HEK293 (cell line): ENCODE results near the gene PSMF1.

Source experiments
- CTCF ChIA-PET: fragments of 350-600 bp; formaldehyde crosslinking; extraction: SDS; loops from one replicate; lab custom pipeline; 2021; ENCODE audit warnings: antibody characterized with exemption; lab: Yijun Ruan, JAX
- POLR2A ChIA-PET: fragments of 300-600 bp; formaldehyde crosslinking; extraction: SDS; loops from one replicate; lab custom pipeline; 2020; ENCODE audit warnings: antibody characterized with exemption, inconsistent platforms; lab: Yijun Ruan, JAX
- H3K27ac ChIP-seq: fragments of 200-500 bp; sonication (Bioruptor generic); 2 replicates; pipeline ENCODE4 v1.5.1; 2014; ENCODE audit warnings: low read depth, low read length, control low read depth, inconsistent platforms; ENCODE audit errors: extremely low read depth
- H3K36me3 ChIP-seq, 2 experiments: fragments of 200-500 bp in 1 of 2; sonication (Bioruptor generic) in 1 of 2; 1 replicate in 1 of 2; 2 replicates in 1 of 2; pipeline ENCODE4 v1.5.1; 2014 to 2017; ENCODE audit warnings: inconsistent platforms in 2 of 2, low read length in 2 of 2; ENCODE audit not compliant: control insufficient read depth in 2 of 2, insufficient read depth in 1 of 2
- H3K4me1 ChIP-seq: fragments of 200-500 bp; sonication (Bioruptor generic); 2 replicates; pipeline ENCODE4 v1.5.1; 2014; ENCODE audit warnings: mild to moderate bottlenecking, low read length, inconsistent platforms; ENCODE audit not compliant: control insufficient read depth, insufficient read depth
- H3K4me3 ChIP-seq: 2 replicates; pipeline ENCODE4 v1.5.1; 2011; ENCODE audit warnings: low read depth, mild to moderate bottlenecking, control low read depth, low read length, moderate library complexity
- H3K9me3 ChIP-seq: fragments of 200-500 bp; sonication (Bioruptor generic); 2 replicates; pipeline ENCODE4 v1.5.1; 2014; ENCODE audit warnings: low read depth, low read length, inconsistent platforms; ENCODE audit not compliant: control insufficient read depth, insufficient read depth
- BCL11B ChIP-seq: fragments of 450-650 bp; formaldehyde crosslinking; IDR thresholded peaks from 2 replicates; pipeline ENCODE4 v1.5.1; 2016; ENCODE audit warnings: low read depth, missing biosample characterization, missing genetic modification characterization
- GLIS2 ChIP-seq: fragments of 450-650 bp; formaldehyde crosslinking; IDR thresholded peaks from 2 replicates; pipeline ENCODE4 v1.5.1; 2016; ENCODE audit warnings: missing biosample characterization, missing genetic modification characterization
- HOXD13 ChIP-seq: sonication (generic); formaldehyde crosslinking; IDR thresholded peaks from 2 replicates; pipeline ENCODE4 v1.8.0; 2022; ENCODE audit warnings: missing genetic modification reagents, borderline replicate concordance
- MZF1 ChIP-seq: fragments of 450-650 bp; formaldehyde crosslinking; IDR thresholded peaks from 2 replicates; pipeline ENCODE4 v1.5.1; 2017; ENCODE audit warnings: missing biosample characterization, missing genetic modification characterization, borderline replicate concordance
- OSR2 ChIP-seq: fragments of 450-650 bp; formaldehyde crosslinking; IDR thresholded peaks from 2 replicates; pipeline ENCODE4 v1.5.1; 2016; ENCODE audit warnings: missing biosample characterization, missing genetic modification characterization
- SP3 ChIP-seq: fragments of 450-650 bp; formaldehyde crosslinking; IDR thresholded peaks from 2 replicates; pipeline ENCODE4 v1.5.1; 2016; ENCODE audit warnings: missing biosample characterization, missing genetic modification characterization
- TCF7L2 ChIP-seq: IDR thresholded peaks from 2 replicates; pipeline ENCODE4 v1.6.1; 2011; ENCODE audit warnings: low read depth, mild to moderate bottlenecking, inconsistent platforms, low read length, moderate library complexity, borderline replicate concordance
- ZEB2 ChIP-seq: fragments of 450-650 bp; formaldehyde crosslinking; IDR thresholded peaks from 2 replicates; pipeline ENCODE4 v1.5.1; 2016; ENCODE audit warnings: missing biosample characterization, missing genetic modification characterization
- ZNF140 ChIP-seq: fragments of 450-650 bp; formaldehyde crosslinking; IDR thresholded peaks from 2 replicates; pipeline ENCODE4 v1.5.1; 2016; ENCODE audit warnings: missing biosample characterization, missing genetic modification characterization
- ZNF157 ChIP-seq: fragments of 450-650 bp; formaldehyde crosslinking; IDR thresholded peaks from 2 replicates; pipeline ENCODE4 v1.5.1; 2016; ENCODE audit warnings: missing biosample characterization, missing genetic modification characterization
- ZNF184 ChIP-seq: fragments of 450-650 bp; IDR thresholded peaks from 2 replicates; pipeline ENCODE4 v1.5.1; 2018; ENCODE audit warnings: missing biosample characterization, mild to moderate bottlenecking, missing genetic modification characterization
- ZNF214 ChIP-seq: fragments of 450-650 bp; formaldehyde crosslinking; IDR thresholded peaks from 2 replicates; pipeline ENCODE4 v1.5.1; 2017; ENCODE audit warnings: missing biosample characterization, mild to moderate bottlenecking, missing genetic modification characterization, borderline replicate concordance
- ZNF221 ChIP-seq: fragments of 450-650 bp; formaldehyde crosslinking; IDR thresholded peaks from 2 replicates; pipeline ENCODE4 v1.5.1; 2017; ENCODE audit warnings: missing biosample characterization, missing genetic modification characterization, borderline replicate concordance
- ZNF248 ChIP-seq: fragments of 450-650 bp; formaldehyde crosslinking; IDR thresholded peaks from 2 replicates; pipeline ENCODE4 v1.5.1; 2017; ENCODE audit warnings: missing biosample characterization, missing genetic modification characterization
- ZNF555 ChIP-seq: fragments of 450-650 bp; formaldehyde crosslinking; conservative IDR thresholded peaks from 2 replicates; pipeline ENCODE4 v1.5.1; 2017; ENCODE audit warnings: missing biosample characterization, mild to moderate bottlenecking, missing genetic modification characterization, inconsistent platforms
- ZNF626 ChIP-seq: fragments of 450-650 bp; sonication (Bioruptor Pico); formaldehyde crosslinking; IDR thresholded peaks from 2 replicates; pipeline ENCODE4 v1.5.1; 2018; ENCODE audit warnings: missing biosample characterization, missing genetic modification characterization, inconsistent platforms
- ZNF629 ChIP-seq: fragments of 450-650 bp; formaldehyde crosslinking; IDR thresholded peaks from 2 replicates; pipeline ENCODE4 v1.5.1; 2017; ENCODE audit warnings: missing biosample characterization, missing genetic modification characterization
- ZNF785 ChIP-seq: fragments of 450-650 bp; formaldehyde crosslinking; IDR thresholded peaks from 2 replicates; pipeline ENCODE4 v1.5.1; 2016; ENCODE audit warnings: missing biosample characterization, missing genetic modification characterization
- TF ChIP-seq, protein P1 (sequence below): fragments of 450-650 bp; formaldehyde crosslinking; IDR thresholded peaks from 2 replicates; pipeline ENCODE4 v1.5.1; 2016; ENCODE audit warnings: missing biosample characterization, missing genetic modification characterization, low read depth
- TF ChIP-seq, protein P2 (sequence below): fragments of 450-650 bp; formaldehyde crosslinking; IDR thresholded peaks from 2 replicates; pipeline ENCODE4 v1.5.1; 2016; ENCODE audit warnings: missing biosample characterization, missing genetic modification characterization
- TF ChIP-seq, protein P3 (sequence below): fragments of 450-650 bp; formaldehyde crosslinking; IDR thresholded peaks from 2 replicates; pipeline ENCODE4 v1.5.1; 2016; ENCODE audit warnings: missing biosample characterization, missing genetic modification characterization
- TF ChIP-seq, protein P4 (sequence below): fragments of 450-650 bp; formaldehyde crosslinking; IDR thresholded peaks from 2 replicates; pipeline ENCODE4 v1.5.1; 2017; ENCODE audit warnings: missing biosample characterization, mild to moderate bottlenecking, missing genetic modification characterization, moderate library complexity

PSMF1 gene

DNA sequence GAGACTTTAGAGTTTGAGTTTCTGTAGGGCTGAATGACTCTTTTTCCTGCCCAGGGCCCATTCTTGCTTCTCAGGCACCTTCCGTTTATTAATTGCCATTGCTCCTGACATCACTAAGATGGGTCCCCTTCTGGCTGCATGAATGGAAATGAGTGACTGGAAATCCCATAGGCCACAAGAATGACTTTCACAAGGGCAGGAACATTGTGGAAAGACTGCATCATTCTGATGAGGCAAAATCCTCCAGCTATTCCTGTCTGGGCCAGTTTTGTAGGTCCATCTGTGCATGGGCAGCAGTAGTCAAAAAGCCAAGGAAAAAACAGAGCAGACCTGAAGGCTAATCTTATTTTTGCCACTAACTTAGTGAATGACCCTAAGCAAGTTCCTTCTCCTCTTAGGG, 47.1 kb downstream of the PSMF1 start (continued):
- TF ChIP-seq ZNF555 (tag by site-specific recombination) (no peak), ZNF214 (no peak), SP3 (tag by site-specific recombination) (no peak)
- TF ChIP-seq, protein P1, sequence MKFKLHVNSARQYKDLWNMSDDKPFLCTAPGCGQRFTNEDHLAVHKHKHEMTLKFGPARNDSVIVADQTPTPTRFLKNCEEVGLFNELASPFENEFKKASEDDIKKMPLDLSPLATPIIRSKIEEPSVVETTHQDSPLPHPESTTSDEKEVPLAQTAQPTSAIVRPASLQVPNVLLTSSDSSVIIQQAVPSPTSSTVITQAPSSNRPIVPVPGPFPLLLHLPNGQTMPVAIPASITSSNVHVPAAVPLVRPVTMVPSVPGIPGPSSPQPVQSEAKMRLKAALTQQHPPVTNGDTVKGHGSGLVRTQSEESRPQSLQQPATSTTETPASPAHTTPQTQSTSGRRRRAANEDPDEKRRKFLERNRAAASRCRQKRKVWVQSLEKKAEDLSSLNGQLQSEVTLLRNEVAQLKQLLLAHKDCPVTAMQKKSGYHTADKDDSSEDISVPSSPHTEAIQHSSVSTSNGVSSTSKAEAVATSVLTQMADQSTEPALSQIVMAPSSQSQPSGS, result no peak

DNA sequence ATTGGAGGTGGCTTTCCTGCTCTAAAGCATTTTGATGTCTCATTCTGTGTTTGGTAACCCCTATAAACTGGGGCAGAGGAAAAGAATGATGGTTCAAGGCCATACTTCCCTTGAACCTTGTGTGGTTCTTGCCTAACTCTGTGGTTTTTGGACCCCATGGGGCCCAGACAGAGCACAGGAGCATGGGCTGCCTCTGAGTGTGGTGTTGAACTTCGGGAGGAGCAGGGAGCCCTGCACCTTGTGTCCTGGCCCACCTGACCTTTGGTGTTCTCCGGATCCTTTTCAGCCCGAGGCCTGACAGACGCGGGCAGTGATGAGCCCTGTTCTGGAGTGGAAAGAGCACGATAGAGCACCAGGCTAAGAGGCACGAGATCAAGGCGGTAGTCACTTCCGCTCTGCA, 47.5 kb downstream of the PSMF1 start:
- CTCF ChIA-PET, result interaction anchor here (0.7 kb wide), 1 partner anchor 10 kb away, joined by 3 read pairs; no protein-coding TSS in a partner anchor
- Histone ChIP-seq H3K9me3 (no peaks in the 10 kb centered on the region), H3K36me3 (peaks cover 30 to 90% of the 10 kb centered on the region in 2 experiments), H3K4me1 (no peaks in the 10 kb centered on the region), H3K4me3 (no peak overlapping the region), H3K27ac (no peak overlapping the region)
- POLR2A ChIA-PET, result no interaction called here
- no peak for TF ChIP-seq BCL11B (tag by site-specific recombination)
- no peak for TF ChIP-seq GLIS2 (tag by site-specific recombination)
- TF ChIP-seq ZNF629, result no peak
- TF ChIP-seq ZEB2, result no peak
- TF ChIP-seq OSR2 (tag by site-specific recombination), result no peak
- TF ChIP-seq, protein P2, sequence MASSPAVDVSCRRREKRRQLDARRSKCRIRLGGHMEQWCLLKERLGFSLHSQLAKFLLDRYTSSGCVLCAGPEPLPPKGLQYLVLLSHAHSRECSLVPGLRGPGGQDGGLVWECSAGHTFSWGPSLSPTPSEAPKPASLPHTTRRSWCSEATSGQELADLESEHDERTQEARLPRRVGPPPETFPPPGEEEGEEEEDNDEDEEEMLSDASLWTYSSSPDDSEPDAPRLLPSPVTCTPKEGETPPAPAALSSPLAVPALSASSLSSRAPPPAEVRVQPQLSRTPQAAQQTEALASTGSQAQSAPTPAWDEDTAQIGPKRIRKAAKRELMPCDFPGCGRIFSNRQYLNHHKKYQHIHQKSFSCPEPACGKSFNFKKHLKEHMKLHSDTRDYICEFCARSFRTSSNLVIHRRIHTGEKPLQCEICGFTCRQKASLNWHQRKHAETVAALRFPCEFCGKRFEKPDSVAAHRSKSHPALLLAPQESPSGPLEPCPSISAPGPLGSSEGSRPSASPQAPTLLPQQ (tag by site-specific recombination), result no peak
- TF ChIP-seq, protein P3, sequence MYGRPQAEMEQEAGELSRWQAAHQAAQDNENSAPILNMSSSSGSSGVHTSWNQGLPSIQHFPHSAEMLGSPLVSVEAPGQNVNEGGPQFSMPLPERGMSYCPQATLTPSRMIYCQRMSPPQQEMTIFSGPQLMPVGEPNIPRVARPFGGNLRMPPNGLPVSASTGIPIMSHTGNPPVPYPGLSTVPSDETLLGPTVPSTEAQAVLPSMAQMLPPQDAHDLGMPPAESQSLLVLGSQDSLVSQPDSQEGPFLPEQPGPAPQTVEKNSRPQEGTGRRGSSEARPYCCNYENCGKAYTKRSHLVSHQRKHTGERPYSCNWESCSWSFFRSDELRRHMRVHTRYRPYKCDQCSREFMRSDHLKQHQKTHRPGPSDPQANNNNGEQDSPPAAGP (tag by site-specific recombination), result no peak
- no peak for TF ChIP-seq MZF1
- TF ChIP-seq ZNF157 (tag by site-specific recombination), result no peak
- no peak for TF ChIP-seq HOXD13 (CRISPR knock-in tag)
- no peak for TF ChIP-seq ZNF626 (tag by site-specific recombination)
- no peak for TF ChIP-seq ZNF184 (tag by site-specific recombination)
- TF ChIP-seq ZNF221 (tag by site-specific recombination), result no peak
- TF ChIP-seq SP3 (tag by site-specific recombination), result no peak
- no peak for TF ChIP-seq TCF7L2

DNA sequence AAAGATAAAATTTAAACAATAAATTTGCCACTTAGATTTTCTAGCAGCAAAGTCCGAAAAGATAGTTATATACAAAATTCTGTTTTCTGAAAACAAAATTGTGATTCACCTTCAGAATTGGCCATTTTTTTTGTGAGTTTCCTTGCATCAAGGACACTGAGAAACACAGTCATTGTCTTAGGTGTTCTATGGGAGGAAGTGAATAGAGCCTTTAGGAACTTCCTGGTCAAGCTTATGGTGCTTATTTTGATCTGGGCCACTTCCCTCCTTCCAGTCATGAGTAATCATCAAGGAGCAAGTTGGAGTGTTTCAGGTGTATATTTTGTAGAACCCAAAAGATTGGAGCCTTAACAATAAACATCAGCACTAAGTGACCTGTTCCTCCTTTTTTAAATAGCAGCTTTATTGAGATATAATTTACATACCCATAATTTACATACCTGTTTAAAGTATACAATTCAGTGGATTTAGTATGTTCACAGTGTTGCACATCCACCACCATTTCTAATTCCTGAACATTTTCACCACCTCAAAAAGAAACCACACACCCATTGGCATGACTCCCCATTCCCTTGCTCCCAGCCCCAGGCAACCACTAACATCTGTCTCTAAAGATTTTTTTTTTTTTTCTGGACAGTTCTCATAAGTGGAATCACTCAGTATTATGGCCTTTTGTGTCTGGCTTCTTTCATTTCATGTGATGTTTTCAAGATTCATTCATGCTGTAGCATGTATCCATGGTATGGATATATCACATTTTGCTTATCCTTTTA, 48.7 kb downstream of the PSMF1 start:
- ChIA-PET CTCF (no interaction called here), POLR2A (interaction anchor here (0.7 kb wide), 1 partner anchor 933 kb away, joined by 3 read pairs; no protein-coding TSS in a partner anchor)
- H3K4me1 ChIP-seq, result no peaks in the 10 kb centered on the region

More for the DNA sequence above, 48.7 kb downstream of the PSMF1 start:
- Histone ChIP-seq H3K9me3 (no peaks in the 10 kb centered on the region), H3K36me3 (peaks cover 30 to 89% of the 10 kb centered on the region in 2 experiments), H3K4me3 (no peak overlapping the region)
- TF ChIP-seq, protein P4, sequence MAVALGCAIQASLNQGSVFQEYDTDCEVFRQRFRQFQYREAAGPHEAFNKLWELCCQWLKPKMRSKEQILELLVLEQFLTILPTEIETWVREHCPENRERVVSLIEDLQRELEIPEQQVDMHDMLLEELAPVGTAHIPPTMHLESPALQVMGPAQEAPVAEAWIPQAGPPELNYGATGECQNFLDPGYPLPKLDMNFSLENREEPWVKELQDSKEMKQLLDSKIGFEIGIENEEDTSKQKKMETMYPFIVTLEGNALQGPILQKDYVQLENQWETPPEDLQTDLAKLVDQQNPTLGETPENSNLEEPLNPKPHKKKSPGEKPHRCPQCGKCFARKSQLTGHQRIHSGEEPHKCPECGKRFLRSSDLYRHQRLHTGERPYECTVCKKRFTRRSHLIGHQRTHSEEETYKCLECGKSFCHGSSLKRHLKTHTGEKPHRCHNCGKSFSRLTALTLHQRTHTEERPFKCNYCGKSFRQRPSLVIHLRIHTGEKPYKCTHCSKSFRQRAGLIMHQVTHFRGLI (tag by site-specific recombination), result no peak
- TF ChIP-seq ZNF248 (tag by site-specific recombination) (no peak), ZNF140 (tag by site-specific recombination) (no peak), ZNF785 (tag by site-specific recombination) (no peak)
- TF ChIP-seq, all 188 proteins: peak for 0
- H3K27ac ChIP-seq, result no peak overlapping the region
